ENCODE data around the gene SIX3. TPM values are rescaled to one million over a fixed set of nuclear protein-coding genes. Genes with fewer than 3 reads are reported as not detected.

The SIX3 gene
- polyA plus RNA-seq, 1 of the 3 experiments (the other 2 are of a cell fraction): 0.58 TPM

- TF ChIP-seq, protein P1, sequence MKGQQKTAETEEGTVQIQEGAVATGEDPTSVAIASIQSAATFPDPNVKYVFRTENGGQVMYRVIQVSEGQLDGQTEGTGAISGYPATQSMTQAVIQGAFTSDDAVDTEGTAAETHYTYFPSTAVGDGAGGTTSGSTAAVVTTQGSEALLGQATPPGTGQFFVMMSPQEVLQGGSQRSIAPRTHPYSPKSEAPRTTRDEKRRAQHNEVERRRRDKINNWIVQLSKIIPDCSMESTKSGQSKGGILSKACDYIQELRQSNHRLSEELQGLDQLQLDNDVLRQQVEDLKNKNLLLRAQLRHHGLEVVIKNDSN (IDR thresholded peaks at IDR 0.05; ENCODE audit: borderline replicate concordance, low read depth): no peak
- no peak for TF ChIP-seq MAX (IDR thresholded peaks at IDR 0.05; ENCODE audit: low read depth)
- no peak for TF ChIP-seq SMC3 (IDR thresholded peaks at IDR 0.05; ENCODE audit: low read depth, low read length)
- TF ChIP-seq JUND (IDR thresholded peaks at IDR 0.05): no peak
- no peak for TF ChIP-seq NFIC (IDR thresholded peaks at IDR 0.05; ENCODE audit: borderline replicate concordance)
- TF ChIP-seq FOXJ3 (CRISPR knock-in tag; IDR thresholded peaks at IDR 0.05): no peak
- TF ChIP-seq IRF3 (IDR thresholded peaks at IDR 0.05; ENCODE audit: low read depth, low read length): no peak
Measured at GRCh38 chr2:44932564-44933392, 8.7 kb upstream of the SIX3 start (continued).

GRCh38 chr2:44933434-44933951 is 8.0 kb upstream of the SIX3 start:
- WGBS (ENCODE audit: low lambda C conversion rate): 88% methylated on average over 19 of the region's 19 CpGs
- H3K4me1 ChIP-seq (ENCODE audit: control insufficient read depth in 1 of 2, insufficient read depth in 2 of 2, low read depth in 1 of 2, low read length in 1 of 2): peaks cover 0 to 31% of the 10 kb centered on the region in 2 experiments; a peak in 2 of 4 replicates
- no peak overlapping the region for H3K9ac ChIP-seq
- H3K9me3 ChIP-seq: no peaks in the 10 kb centered on the region
- H3K36me3 ChIP-seq (replicated peaks in 1 of 2; ENCODE audit: control insufficient read depth in 1 of 2, insufficient read depth in 2 of 2, low read length in 1 of 2): no peaks in the 10 kb centered on the region
- TF ChIP-seq YY1 (IDR thresholded peaks at IDR 0.05; ENCODE audit: low read depth) (no peak), MXI1 (IDR thresholded peaks at IDR 0.05; ENCODE audit: low read depth, low read length) (no peak), IRF3 (IDR thresholded peaks at IDR 0.05; ENCODE audit: low read depth, low read length) (no peak), CTCF (IDR thresholded peaks at IDR 0.05) (no peak), RAD21 (IDR thresholded peaks at IDR 0.05; ENCODE audit: low read length) (no peak)
- TF ChIP-seq, protein P1 (IDR thresholded peaks at IDR 0.05; ENCODE audit: borderline replicate concordance, low read depth): no peak
- H3K79me2 ChIP-seq (ENCODE audit: insufficient read depth): no peaks in the 10 kb centered on the region
- H3F3A ChIP-seq (replicated peaks; ENCODE audit: insufficient read depth): no peaks in the 10 kb centered on the region
- H4K20me1 ChIP-seq (ENCODE audit: insufficient read depth): no peaks in the 10 kb centered on the region
- peak; percentile 58 for DNase-seq
- peaks cover 56% of the 10 kb centered on the region for H3K27me3 ChIP-seq (ENCODE audit: insufficient read depth)
- POLR2A ChIA-PET: interaction anchor here (0.6 kb wide), 2 partner anchors 252 to 537 kb away, joined by 3 read pairs; no protein-coding TSS in a partner anchor
- CTCF ChIA-PET: interaction anchor here (0.6 to 7.6 kb wide), 8 partner anchors 18 to 889 kb away, joined by 3 to 83 read pairs (median 4); no protein-coding TSS in a partner anchor
- no peaks in the 10 kb centered on the region for H3K9me2 ChIP-seq
- H2AFZ ChIP-seq (ENCODE audit: low read depth): no peak overlapping the region
- H3K27ac ChIP-seq (ENCODE audit: low read depth in 2 of 2, low read length in 1 of 2): no peak overlapping the region
- peak overlapping the region in 1 of 2 experiments; percentile 67; a peak in 3 of 4 replicates for H3K4me3 ChIP-seq (ENCODE audit: low read depth in 2 of 2, low read length in 1 of 2)
- no peak overlapping the region for H3K4me2 ChIP-seq
